Osteoblast (primary cell): ENCODE results near the gene PXDN. TPM values are rescaled to one million over a fixed set of nuclear protein-coding genes. Genes with fewer than 3 reads are reported as not detected.
A peak's percentile ranks its signal among the peaks of the same experiment; 100 is the strongest.

Experiments
- DNase-seq: peaks from one replicate; pipeline ENCODE4 v3.0.0; 2011; ENCODE audit warnings: low spot score, mixed read lengths; ENCODE audit not compliant: insufficient read length; ENCODE audit errors: missing footprints
- H2AFZ ChIP-seq: 2 replicates; pipeline ENCODE4 v1.6.0; 2011; ENCODE audit warnings: mild to moderate bottlenecking, low read length
- H3K27ac ChIP-seq: 2 replicates; pipeline ENCODE4 v1.5.1; 2011; ENCODE audit warnings: mild to moderate bottlenecking, low read depth, low read length, moderate library complexity
- H3K27me3 ChIP-seq: 2 replicates; pipeline ENCODE4 v1.6.0; 2012; ENCODE audit warnings: mild to moderate bottlenecking, control low read depth, inconsistent platforms, low read length, moderate library complexity; ENCODE audit not compliant: insufficient read depth
- H3K36me3 ChIP-seq: 2 replicates; pipeline ENCODE4 v1.5.1; 2011; ENCODE audit warnings: mild to moderate bottlenecking, low read length, control low read depth, moderate library complexity; ENCODE audit not compliant: insufficient read depth
- H3K4me1 ChIP-seq: 2 replicates; pipeline ENCODE4 v1.5.1; 2011; ENCODE audit warnings: mild to moderate bottlenecking, low read length, control low read depth, moderate library complexity; ENCODE audit not compliant: insufficient read depth
- H3K4me2 ChIP-seq: 2 replicates; pipeline ENCODE4 v1.6.0; 2011; ENCODE audit warnings: mild to moderate bottlenecking, low read length; ENCODE audit not compliant: insufficient read depth
- H3K4me3 ChIP-seq: fragments of 200-600 bp; sonication (generic); 3 replicates; pipeline ENCODE4 v1.5.1; 2012; ENCODE audit warnings: mild to moderate bottlenecking, low read length, inconsistent platforms; ENCODE audit not compliant: insufficient read depth
- H3K79me2 ChIP-seq: 2 replicates; pipeline ENCODE4 v1.6.0; 2012; ENCODE audit warnings: mild to moderate bottlenecking, low read length, control low read depth, inconsistent platforms; ENCODE audit not compliant: insufficient read depth
- H3K9me3 ChIP-seq: 2 replicates; pipeline ENCODE4 v1.5.1; 2011; ENCODE audit warnings: low read depth, low read length, control low read depth
- H4K20me1 ChIP-seq: 2 replicates; pipeline ENCODE4 v1.6.0; 2012; ENCODE audit warnings: mild to moderate bottlenecking, low read length, control low read depth; ENCODE audit not compliant: insufficient read depth
- total RNA-seq: library from RNA; depleted of rRNA; stranded (reverse); fragments of >200 nt; gene quantifications from 2 replicates; pipeline ENCODE4 v1.2.3, GENCODE V29; 2012
- TF ChIP-seq, protein P1 (sequence below): IDR thresholded peaks from 2 replicates; pipeline ENCODE4 v1.5.1; 2011; ENCODE audit warnings: mild to moderate bottlenecking, low read depth, low read length, moderate library complexity; ENCODE audit errors: extremely low read depth

Gene PXDN
- total RNA-seq, 1 donor: 307 TPM

DNA sequence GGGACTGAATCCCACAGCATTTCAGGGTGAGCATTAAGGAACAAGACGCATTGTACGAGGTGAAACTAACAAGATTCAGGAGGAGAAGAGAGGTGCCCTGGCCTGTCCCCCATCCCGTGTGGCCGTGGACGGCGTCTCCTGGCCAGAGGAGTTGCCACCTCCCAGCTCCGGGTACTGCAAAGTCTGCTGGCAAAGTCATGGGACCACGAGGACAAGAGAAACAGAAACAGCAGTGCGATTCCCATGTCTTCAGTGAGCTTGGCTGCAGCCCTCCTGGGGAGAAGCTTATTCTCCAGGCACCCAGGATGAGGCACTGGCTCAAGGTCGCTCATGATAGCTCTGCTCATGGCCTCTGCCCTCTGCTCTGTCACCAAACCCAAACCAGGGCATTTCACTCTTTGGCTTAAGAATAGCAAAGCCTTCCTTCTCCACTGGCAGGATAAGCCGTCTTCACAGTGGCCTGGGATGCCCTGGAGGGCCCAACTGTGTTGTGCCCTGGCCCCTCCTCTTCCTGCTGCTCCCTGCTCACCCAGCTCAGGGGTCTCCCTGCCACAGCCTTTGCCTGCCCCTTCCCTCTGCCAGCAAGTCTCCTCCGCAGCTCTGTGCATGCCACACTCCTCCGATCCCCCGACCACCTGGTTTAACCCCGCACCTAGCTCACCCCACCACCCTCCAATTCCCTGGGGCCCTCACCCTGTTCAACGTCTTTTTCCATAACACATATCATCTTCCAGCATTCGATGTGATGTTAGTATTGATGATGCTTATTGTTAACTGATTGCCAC, 144.8 kb downstream of the PXDN start:
- TF ChIP-seq, protein P1, sequence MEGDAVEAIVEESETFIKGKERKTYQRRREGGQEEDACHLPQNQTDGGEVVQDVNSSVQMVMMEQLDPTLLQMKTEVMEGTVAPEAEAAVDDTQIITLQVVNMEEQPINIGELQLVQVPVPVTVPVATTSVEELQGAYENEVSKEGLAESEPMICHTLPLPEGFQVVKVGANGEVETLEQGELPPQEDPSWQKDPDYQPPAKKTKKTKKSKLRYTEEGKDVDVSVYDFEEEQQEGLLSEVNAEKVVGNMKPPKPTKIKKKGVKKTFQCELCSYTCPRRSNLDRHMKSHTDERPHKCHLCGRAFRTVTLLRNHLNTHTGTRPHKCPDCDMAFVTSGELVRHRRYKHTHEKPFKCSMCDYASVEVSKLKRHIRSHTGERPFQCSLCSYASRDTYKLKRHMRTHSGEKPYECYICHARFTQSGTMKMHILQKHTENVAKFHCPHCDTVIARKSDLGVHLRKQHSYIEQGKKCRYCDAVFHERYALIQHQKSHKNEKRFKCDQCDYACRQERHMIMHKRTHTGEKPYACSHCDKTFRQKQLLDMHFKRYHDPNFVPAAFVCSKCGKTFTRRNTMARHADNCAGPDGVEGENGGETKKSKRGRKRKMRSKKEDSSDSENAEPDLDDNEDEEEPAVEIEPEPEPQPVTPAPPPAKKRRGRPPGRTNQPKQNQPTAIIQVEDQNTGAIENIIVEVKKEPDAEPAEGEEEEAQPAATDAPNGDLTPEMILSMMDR: no peak
- peaks cover 22% of the 10 kb centered on the region for H3K27me3 ChIP-seq
- no peak overlapping the region for H3K4me2 ChIP-seq
- DNase-seq: no peak
- no peak overlapping the region for H3K4me3 ChIP-seq
- H3K79me2 ChIP-seq: no peaks in the 10 kb centered on the region
- H3K36me3 ChIP-seq: no peaks in the 10 kb centered on the region
- H2AFZ ChIP-seq: no peak overlapping the region
- H4K20me1 ChIP-seq: no peaks in the 10 kb centered on the region
- H3K9me3 ChIP-seq: no peaks in the 10 kb centered on the region
- no peaks in the 10 kb centered on the region for H3K4me1 ChIP-seq
- H3K27ac ChIP-seq: no peak overlapping the region

DNA sequence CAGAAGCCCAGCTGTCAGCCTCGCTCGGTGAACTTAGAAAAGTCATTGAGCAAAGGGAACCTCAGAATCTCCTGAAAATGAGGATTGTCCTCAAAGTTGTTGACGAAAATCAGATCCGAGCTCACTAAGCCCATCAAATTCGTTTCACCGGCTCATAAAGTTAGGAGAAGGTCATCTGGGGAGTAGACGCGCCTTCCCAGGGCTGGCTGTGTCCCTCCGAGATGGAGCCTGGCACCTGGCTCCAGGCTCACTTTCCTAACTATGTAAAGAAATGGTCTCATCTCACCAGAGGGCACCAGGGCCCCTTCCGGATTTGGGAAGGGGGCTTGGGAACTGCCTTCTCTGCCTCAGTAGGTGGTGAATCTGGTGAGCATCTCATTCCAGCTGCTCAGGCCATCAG, 145.5 kb downstream of the PXDN start:
- Histone ChIP-seq H3K36me3 (no peaks in the 10 kb centered on the region), H3K4me2 (no peak overlapping the region), H3K27me3 (peaks cover 22% of the 10 kb centered on the region), H3K9me3 (no peaks in the 10 kb centered on the region), H3K4me1 (peaks cover 6% of the 10 kb centered on the region), H4K20me1 (peaks cover 3% of the 10 kb centered on the region), H3K79me2 (no peaks in the 10 kb centered on the region), H3K27ac (no peak overlapping the region), H2AFZ (no peak overlapping the region), H3K4me3 (no peak overlapping the region)
- no peak for DNase-seq
- TF ChIP-seq, protein P1: no peak

DNA sequence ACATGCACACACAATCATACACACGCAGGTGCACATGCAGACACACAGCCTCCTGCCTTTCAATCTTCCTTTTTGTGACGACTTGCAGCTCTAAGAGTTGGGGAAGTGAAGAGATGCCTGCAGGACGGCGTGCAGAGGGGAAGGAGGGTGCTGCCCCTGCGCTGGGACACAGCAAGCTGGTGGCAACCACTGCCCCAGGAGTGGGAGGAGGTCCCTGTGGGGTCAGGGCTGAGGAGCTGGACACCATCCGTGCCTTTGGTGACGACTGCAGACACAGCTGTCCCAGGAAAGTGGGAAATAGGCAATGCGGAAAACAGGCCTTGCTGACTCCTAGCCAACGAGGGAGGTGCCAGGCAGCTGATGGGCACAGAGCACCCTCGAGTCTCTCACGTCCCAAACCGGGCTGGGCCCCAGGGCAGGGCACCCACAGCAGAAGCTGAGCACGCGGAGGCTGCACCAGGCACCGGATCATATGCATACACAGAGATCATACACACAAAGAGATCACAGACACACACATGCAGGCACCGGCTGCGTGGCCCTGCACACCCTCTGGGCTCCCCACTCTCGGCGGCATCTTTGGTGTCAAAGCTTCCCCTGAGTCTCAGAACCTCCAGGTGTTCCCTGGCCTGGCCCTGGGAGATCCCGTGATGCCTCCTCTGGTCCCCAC, 146.1 kb downstream of the PXDN start:
- TF ChIP-seq, protein P1: no peak
- peaks cover 22% of the 10 kb centered on the region for H3K27me3 ChIP-seq
- H2AFZ ChIP-seq: no peak overlapping the region
- H3K36me3 ChIP-seq: no peaks in the 10 kb centered on the region
- H3K9me3 ChIP-seq: no peaks in the 10 kb centered on the region
- no peak overlapping the region for H3K27ac ChIP-seq
- H3K4me2 ChIP-seq: no peak overlapping the region
- peaks cover 3% of the 10 kb centered on the region for H4K20me1 ChIP-seq
- H3K4me1 ChIP-seq: peaks cover 12% of the 10 kb centered on the region
- no peaks in the 10 kb centered on the region for H3K79me2 ChIP-seq
- no peak overlapping the region for H3K4me3 ChIP-seq
- DNase-seq: peak; percentile 52

DNA sequence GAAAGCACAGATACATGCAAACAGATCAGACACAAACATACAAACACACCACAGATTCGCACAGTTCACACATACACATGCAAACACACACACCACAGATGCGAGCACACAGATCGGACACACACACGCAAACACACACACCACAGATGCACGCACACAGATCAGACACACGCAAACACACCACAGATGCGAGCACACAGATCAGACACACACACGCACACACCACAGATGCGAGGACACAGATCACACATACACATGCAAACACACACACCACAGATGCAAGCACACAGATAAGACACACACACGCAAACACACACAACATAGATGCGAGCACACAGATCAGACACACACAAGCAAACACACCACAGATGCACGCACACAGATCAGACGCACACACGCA, 149.0 kb downstream of the PXDN start:
- peaks cover 17% of the 10 kb centered on the region for H3K27me3 ChIP-seq
- peaks cover 5% of the 10 kb centered on the region for H4K20me1 ChIP-seq
- TF ChIP-seq, protein P1: no peak
- peaks cover 27% of the 10 kb centered on the region for H3K4me1 ChIP-seq
- H3K79me2 ChIP-seq: no peaks in the 10 kb centered on the region
- no peak for DNase-seq
- no peaks in the 10 kb centered on the region for H3K9me3 ChIP-seq
- H3K36me3 ChIP-seq: no peaks in the 10 kb centered on the region
- H3K4me3 ChIP-seq: no peak overlapping the region
- H3K27ac ChIP-seq: no peak overlapping the region
- no peak overlapping the region for H3K4me2 ChIP-seq
- H2AFZ ChIP-seq: no peak overlapping the region
